ENCODE results near the gene MED1.
"Not testable (repeated sequence)": the region's sequence is repeated elsewhere in the genome, so short reads cannot be mapped to it uniquely, and the experiment has no call there.

The MED1 gene

GRCh38 chr17:39429600-39429999 is 21.5 kb downstream of the MED1 start:
- DNase-seq: no peak

- DNase-seq: no peak
These were observed 34.9 kb downstream of the MED1 start for GRCh38 chr17:39416141-39416540.

GRCh38 chr17:39410279-39410678 is 40.8 kb downstream of the MED1 start:
- DNase-seq: no peak

- DNase-seq: no peak
These were observed 42.7 kb downstream of the MED1 start for GRCh38 chr17:39408360-39408759.

GRCh38 chr17:39406951-39407350 is 44.1 kb downstream of the MED1 start:
- DNase-seq: no peak

GRCh38 chr17:39405436-39405835 is 45.6 kb downstream of the MED1 start:
- DNase-seq: no peak

- DNase-seq: peak in 1 of 5 donors; percentile 64
These were observed 46.3 kb downstream of the MED1 start for GRCh38 chr17:39404542-39405378.

- DNase-seq: no peak
These were observed 48.0 kb downstream of the MED1 start for GRCh38 chr17:39402890-39403605.

GRCh38 chr17:39402244-39402889 is 48.7 kb downstream of the MED1 start:
- peak; percentile 71 to 91 (median 81) for DNase-seq

GRCh38 chr17:39401412-39402243 is 49.4 kb downstream of the MED1 start, which contains the start of gene FBXL20:
TSS of gene FBXL20 (minus strand) at chr17:39401626. CDS start at chr17:39401402, 224 bp downstream.
- DNase-seq: peak; percentile 89 to 93 (median 91)

- DNase-seq: peak in 4 of 5 donors; percentile 5 to 22 (median 9)
These were observed 50.3 kb downstream of the MED1 start for GRCh38 chr17:39400547-39401411.

GRCh38 chr17:39399791-39400190 is 51.3 kb downstream of the MED1 start:
- no peak for DNase-seq

GRCh38 chr17:39393736-39394135 is 57.3 kb downstream of the MED1 start:
- no peak for DNase-seq

- no peak for DNase-seq
These were observed 59.6 kb downstream of the MED1 start for GRCh38 chr17:39391448-39391847.

GRCh38 chr17:39385040-39385439 is 66.0 kb downstream of the MED1 start:
- no peak for DNase-seq

GRCh38 chr17:39380144-39380543 is 70.9 kb downstream of the MED1 start:
- no peak for DNase-seq

GRCh38 chr17:39376434-39376833 is 74.6 kb downstream of the MED1 start:
- DNase-seq: no peak

GRCh38 chr17:39367805-39368204 is 83.3 kb downstream of the MED1 start:
- DNase-seq: not testable (repeated sequence)

GRCh38 chr17:39365872-39366271 is 85.2 kb downstream of the MED1 start:
- DNase-seq: no peak

GRCh38 chr17:39365242-39365641 is 85.8 kb downstream of the MED1 start:
- DNase-seq: no peak

GRCh38 chr17:39364236-39365025 is 86.6 kb downstream of the MED1 start:
- no peak for DNase-seq
